Measurements from ENCODE around the gene SHC3. TPM values are rescaled to one million over a fixed set of nuclear protein-coding genes. Genes with fewer than 3 reads are reported as not detected.

The SHC3 gene
- total RNA-seq, 1 donor from 2014 or later, result 0.20 TPM

- DNase-seq (ENCODE audit: low read depth in 2 of 2), result no peak
These were observed 176.6 kb downstream of the SHC3 start for GRCh38 chr9:89001917-89002540.

DNA sequence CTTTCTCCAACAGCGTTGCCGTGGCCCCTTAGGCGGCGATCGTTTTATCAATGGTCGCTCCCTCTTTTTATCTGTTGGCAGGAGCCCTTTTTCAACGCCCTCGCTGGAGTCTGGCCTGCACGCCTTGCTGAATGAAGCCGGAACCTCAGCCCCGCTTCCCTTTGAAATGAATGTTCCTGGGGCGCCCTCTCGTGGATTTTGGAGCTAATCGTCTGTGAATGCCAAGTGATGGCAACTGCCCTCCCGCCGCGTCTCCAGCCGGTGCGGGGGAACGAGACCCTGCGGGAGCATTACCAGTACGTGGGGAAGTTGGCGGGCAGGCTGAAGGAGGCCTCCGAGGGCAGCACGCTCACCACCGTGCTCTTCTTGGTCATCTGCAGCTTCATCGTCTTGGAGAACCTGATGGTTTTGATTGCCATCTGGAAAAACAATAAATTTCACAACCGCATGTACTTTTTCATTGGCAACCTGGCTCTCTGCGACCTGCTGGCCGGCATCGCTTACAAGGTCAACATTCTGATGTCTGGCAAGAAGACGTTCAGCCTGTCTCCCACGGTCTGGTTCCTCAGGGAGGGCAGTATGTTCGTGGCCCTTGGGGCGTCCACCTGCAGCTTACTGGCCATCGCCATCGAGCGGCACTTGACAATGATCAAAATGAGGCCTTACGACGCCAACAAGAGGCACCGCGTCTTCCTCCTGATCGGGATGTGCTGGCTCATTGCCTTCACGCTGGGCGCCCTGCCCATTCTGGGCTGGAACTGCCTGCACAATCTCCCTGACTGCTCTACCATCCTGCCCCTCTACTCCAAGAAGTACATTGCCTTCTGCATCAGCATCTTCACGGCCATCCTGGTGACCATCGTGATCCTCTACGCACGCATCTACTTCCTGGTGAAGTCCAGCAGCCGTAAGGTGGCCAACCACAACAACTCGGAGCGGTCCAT, 177.4 kb downstream of the SHC3 start:
- DNase-seq (ENCODE audit: low read depth in 2 of 2), result peak; percentile 77 to 86

DNA sequence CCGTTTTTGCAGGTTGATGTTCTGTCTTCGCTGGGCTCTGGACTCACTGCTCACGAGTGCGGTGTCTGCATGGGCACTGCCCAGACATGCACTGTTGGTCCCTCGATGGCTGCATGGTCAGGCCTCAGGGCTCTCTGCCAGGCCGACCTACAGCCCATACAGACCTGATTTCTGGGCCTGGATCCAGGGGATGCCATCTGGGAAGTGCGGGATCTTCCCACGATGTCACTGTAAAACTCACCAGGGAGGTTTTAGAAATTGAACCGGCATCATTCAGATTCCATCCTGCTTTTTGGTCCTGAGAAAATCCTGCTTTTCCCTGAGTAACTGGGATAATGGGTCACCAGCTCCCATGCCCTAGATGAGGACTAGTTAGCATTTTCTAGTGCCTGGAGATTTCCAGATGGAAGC, 178.2 kb downstream of the SHC3 start:
- no peak for DNase-seq (ENCODE audit: low read depth in 2 of 2)

GRCh38 chr9:88998911-88999310, 179.7 kb downstream of the SHC3 start:
- DNase-seq (ENCODE audit: low read depth in 2 of 2), result peak in 1 of 2 donors; percentile 10

- DNase-seq (ENCODE audit: low read depth in 2 of 2), result no peak
These were observed 180.1 kb downstream of the SHC3 start for GRCh38 chr9:88998503-88998902.

DNA sequence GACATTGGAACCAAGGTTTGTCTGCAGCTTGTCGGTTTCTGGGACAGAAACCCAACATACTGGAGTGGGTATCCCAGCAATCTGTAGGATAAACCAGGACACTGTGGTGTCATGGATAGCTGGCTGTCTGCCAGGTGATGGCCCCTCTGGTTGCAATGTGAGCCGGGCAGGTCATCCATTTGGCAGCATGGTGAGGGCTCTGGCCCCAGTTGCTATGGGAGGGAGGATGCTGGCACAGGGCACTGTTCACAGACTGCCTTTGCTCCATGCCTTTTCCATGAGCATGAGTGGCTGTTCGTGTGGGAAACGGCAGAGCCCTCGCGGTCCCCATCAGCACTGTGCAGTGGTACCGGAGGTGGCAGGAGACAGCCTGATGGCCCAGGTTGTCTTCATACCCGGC, 181.0 kb downstream of the SHC3 start:
- no peak for DNase-seq (ENCODE audit: low read depth in 2 of 2)

- no peak for DNase-seq (ENCODE audit: low read depth in 2 of 2)
These were observed 181.7 kb downstream of the SHC3 start for GRCh38 chr9:88996921-88997235.

- no peak for DNase-seq (ENCODE audit: low read depth in 2 of 2)
These were observed 182.3 kb downstream of the SHC3 start for GRCh38 chr9:88996046-88996920.

DNA sequence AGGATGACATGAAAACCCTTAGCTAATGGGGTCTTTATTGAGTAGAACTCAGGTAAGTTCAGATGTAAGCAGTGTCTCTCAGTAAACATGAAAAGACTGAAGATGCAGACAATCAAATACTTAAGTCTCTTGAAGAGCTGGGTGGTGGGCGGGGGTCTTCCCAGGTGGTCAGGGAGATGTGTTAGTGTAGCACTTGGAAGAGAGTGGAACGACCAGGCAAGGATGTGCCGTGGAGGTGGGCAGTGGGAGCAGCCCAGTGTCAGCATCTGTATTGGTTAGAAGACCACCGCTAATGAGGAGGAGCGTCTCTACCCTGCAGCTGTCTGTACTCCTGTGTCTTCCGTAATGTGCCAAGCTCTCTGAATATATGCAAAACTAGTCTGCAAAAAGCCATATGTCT, 183.0 kb downstream of the SHC3 start:
- no peak for DNase-seq (ENCODE audit: low read depth in 2 of 2)

GRCh38 chr9:88995200-88995577, 183.4 kb downstream of the SHC3 start:
- no peak for DNase-seq (ENCODE audit: low read depth in 2 of 2)

DNA sequence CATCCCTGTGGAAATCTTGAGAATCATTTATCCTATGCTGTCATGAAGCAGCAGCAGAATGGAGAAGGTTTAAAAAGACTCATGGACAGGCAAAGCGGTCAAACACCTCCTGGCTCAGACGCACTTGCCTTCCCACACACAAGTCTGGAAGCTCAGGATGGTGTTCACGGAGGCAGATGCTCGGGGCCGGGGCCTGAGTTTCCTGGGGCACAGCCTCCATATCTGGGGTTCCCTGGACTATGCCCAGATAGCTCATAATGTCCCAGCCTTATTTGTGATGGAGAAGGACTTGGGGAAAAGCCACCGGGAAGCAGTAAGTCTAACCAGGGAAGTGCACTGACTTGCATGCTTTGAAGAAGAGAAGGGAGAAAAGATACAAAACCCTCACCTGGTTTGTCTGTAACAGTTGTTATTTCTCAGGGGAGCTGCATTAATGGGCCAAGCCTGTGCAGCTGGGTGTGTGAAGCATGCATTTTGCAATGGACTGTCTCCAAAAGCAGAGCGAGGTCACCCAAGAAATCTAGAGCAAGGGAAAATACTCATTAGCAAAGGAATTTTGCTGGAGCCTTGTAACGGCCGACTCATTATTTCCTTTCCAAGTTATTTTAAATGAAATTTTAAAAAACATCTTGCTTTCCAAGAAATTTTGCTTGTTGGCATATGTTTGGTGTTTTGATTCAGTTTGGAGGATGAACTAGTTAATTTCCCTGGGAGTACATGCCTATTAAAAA, 184.0 kb downstream of the SHC3 start:
- DNase-seq (ENCODE audit: low read depth in 2 of 2), result peak in 1 of 2 donors; percentile 31

DNA sequence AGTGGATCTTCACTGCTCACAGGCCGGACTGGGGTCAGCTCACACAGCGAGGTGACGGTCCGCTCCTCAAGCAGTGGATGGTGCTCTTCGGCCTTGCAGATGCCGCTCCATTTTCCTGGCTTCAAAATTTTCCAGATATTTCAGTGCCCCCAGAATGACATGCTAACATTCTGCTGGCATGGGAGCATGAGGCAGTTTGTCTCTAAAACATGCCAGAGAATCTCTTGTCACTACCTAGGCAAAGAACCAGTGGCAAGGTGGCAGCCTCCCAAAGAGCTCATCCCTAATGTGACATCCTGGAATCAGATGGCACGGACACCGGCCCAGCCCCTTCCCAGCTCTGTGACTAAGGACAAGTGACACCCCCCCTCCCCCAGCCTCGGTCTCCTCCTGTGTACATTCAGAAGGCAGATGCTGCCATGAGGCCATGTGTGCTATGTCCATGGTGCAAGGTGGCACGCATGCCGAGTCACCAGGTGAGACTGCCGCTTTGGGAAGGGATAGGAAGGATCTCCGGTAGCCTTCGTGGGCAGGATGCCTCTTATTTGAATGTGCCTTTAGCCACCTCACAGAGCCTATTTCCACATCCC, 184.7 kb downstream of the SHC3 start:
- DNase-seq (ENCODE audit: low read depth in 2 of 2), result no peak

DNA sequence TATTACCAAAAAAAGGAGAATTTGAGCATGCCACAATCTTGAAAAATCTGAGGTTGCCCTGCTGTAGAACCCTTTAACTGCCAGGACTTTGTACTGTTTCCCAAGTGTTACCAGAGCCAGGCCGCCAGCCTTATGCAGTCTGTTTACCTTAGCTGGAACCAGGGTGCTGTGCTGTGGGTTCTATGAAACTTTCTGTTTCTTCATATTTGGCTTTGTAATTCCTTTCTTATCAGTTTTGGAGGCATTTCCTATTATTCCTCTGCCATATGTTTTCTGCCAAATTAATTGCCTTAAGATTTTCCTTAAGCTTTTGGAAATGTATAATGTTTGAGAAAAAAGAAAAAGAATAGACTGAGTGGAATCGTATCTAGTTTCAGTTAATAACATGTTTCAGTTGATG, 185.3 kb downstream of the SHC3 start:
- DNase-seq (ENCODE audit: low read depth in 2 of 2), result no peak

DNA sequence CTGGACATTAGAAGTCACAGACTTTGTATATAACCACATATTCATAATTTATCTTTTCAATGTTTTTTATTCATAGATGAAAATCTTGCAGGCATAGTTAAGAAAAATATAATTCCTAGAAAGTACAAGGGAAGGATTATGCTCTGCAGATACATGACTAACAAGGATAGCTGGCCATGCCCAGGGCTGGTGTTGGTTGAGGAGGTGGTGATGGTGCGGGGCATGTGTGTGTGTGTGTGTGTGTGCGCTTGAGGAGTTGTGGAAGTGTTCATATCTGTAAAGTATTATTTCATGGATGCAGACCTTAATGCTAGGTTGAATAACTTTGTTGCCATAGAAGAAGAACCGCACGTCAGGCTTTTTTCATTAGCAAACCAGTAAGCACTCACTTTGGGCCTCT, 186.1 kb downstream of the SHC3 start:
- DNase-seq (ENCODE audit: low read depth in 2 of 2), result no peak

GRCh38 chr9:88991066-88992034, 187.3 kb downstream of the SHC3 start, which contains the start of gene S1PR3:
TSS of gene S1PR3 (plus strand) at chr9:88991468. CDS start at chr9:89001201, 9,733 bp downstream.
- DNase-seq (ENCODE audit: low read depth in 2 of 2), result peak; percentile 20 to 33

GRCh38 chr9:88990729-88991065, 187.9 kb downstream of the SHC3 start:
- DNase-seq (ENCODE audit: low read depth in 2 of 2), result peak in 1 of 2 donors; percentile 19

GRCh38 chr9:88990041-88990728, 188.4 kb downstream of the SHC3 start:
- no peak for DNase-seq (ENCODE audit: low read depth in 2 of 2)

DNA sequence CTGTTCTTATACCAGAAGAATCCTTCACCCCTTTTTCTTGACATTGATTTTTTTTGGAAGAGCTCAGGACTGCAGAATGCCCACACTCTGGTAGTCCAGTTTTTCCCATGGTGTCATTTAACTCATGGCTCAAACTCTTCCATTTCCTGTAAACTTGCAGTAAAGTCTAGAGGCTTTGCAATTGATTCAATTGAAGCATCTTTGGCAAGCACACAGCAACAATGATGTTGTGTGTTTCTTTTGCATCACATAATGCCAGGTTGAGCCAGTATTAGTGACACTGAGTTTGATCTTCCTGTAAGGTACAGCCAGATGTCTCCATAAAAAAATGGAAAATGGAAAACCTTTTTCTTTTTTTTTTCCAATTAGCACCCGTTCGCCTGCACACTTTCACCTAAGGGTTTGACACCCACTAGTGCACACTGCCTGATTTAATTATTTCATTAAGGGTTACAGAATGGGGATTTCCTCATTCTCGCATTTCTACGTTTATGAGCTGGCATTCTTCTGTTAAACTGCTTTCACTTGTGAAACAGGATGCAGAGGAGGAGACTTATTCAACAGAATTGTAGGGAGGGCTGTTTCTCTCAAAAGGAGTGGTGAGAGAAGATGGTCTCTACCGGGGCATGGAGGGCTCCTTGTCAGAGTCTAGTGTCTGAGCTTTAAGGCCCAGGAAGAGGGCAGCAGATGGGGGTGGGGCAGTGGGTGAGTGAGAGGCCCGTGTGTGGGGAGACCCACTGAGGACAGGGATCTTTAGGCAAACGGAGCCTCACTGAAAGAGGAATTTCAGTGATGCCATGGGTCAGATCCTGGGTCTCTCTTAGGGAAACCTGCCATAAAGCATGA, 189.6 kb downstream of the SHC3 start:
- peak in 1 of 2 donors; percentile 46 for DNase-seq (ENCODE audit: low read depth in 2 of 2)

Data from lung microvascular endothelial cell (primary cell).